Astrocyte (in vitro differentiated cells and primary cell): Measurements from ENCODE around the gene SLAMF7. TPM values are rescaled to one million over a fixed set of nuclear protein-coding genes. Genes with fewer than 3 reads are reported as not detected.

ENCODE experiments used
- DNase-seq: peaks from one replicate; pipeline ENCODE4 v3.0.0-alpha.2; 2010; ENCODE audit warnings: low read depth
- FAIRE-seq: peaks from 2 replicates; lab custom pipeline; 2011; peaks lifted over from hg19 to GRCh38; lab: Jason Lieb, UNC
- H2AFZ ChIP-seq: 2 replicates; pipeline ENCODE4 v1.6.0; 2012; ENCODE audit warnings: low read depth, low read length, inconsistent platforms
- H3K27ac ChIP-seq: 2 replicates; pipeline ENCODE4 v1.5.1; 2011; ENCODE audit warnings: low read depth, low read length, inconsistent platforms
- H3K27me3 ChIP-seq: 2 replicates; pipeline ENCODE4 v1.6.0; 2011; ENCODE audit warnings: low read length, inconsistent platforms; ENCODE audit not compliant: insufficient read depth
- H3K36me3 ChIP-seq: 2 replicates; pipeline ENCODE4 v1.5.1; 2011; ENCODE audit warnings: low read length, inconsistent platforms; ENCODE audit not compliant: insufficient read depth
- H3K4me1 ChIP-seq: 2 replicates; pipeline ENCODE4 v1.5.1; 2011; ENCODE audit warnings: low read length, inconsistent platforms; ENCODE audit not compliant: insufficient read depth
- H3K4me2 ChIP-seq: 2 replicates; pipeline ENCODE4 v1.6.0; 2012; ENCODE audit warnings: low read length, inconsistent platforms
- H3K4me3 ChIP-seq: 2 replicates; pipeline ENCODE4 v1.5.1; 2011; ENCODE audit warnings: low read depth, mild to moderate bottlenecking, low read length, inconsistent platforms; ENCODE audit not compliant: insufficient read depth
- H3K79me2 ChIP-seq: 2 replicates; pipeline ENCODE4 v1.6.0; 2012; ENCODE audit warnings: mild to moderate bottlenecking, low read length, inconsistent platforms; ENCODE audit not compliant: insufficient read depth
- H3K9ac ChIP-seq: 2 replicates; pipeline ENCODE4 v1.6.0; 2012; ENCODE audit warnings: mild to moderate bottlenecking, low read length, inconsistent platforms
- H3K9me3 ChIP-seq: 2 replicates; pipeline ENCODE4 v1.5.1; 2012; ENCODE audit warnings: low read depth, mild to moderate bottlenecking, low read length, inconsistent platforms; ENCODE audit not compliant: insufficient read depth
- H4K20me1 ChIP-seq: 2 replicates; pipeline ENCODE4 v1.6.0; 2012; ENCODE audit warnings: low read length, inconsistent platforms; ENCODE audit not compliant: insufficient read depth
- H3K27ac Mint-ChIP-seq: one replicate; pipeline ENCODE4 v1.8.0; 2021; ENCODE audit warnings: mild to moderate bottlenecking, mixed read lengths; ENCODE audit not compliant: unreplicated experiment
- H3K27me3 Mint-ChIP-seq: one replicate; pipeline ENCODE4 v1.8.0; 2021; ENCODE audit warnings: low read depth, mixed read lengths; ENCODE audit not compliant: unreplicated experiment
- H3K36me3 Mint-ChIP-seq: one replicate; pipeline ENCODE4 v1.8.0; 2021; ENCODE audit warnings: low read depth, mixed read lengths; ENCODE audit not compliant: unreplicated experiment
- H3K4me1 Mint-ChIP-seq: one replicate; pipeline ENCODE4 v1.8.0; 2021; ENCODE audit warnings: low read depth, mixed read lengths; ENCODE audit not compliant: unreplicated experiment
- H3K4me3 Mint-ChIP-seq: one replicate; pipeline ENCODE4 v1.8.0; 2021; ENCODE audit warnings: mild to moderate bottlenecking, moderate library complexity, mixed read lengths; ENCODE audit not compliant: unreplicated experiment
- H3K9me3 Mint-ChIP-seq: one replicate; pipeline ENCODE4 v1.8.0; 2021; ENCODE audit warnings: mild to moderate bottlenecking, mixed read lengths; ENCODE audit not compliant: unreplicated experiment
- EZH2 ChIP-seq: IDR thresholded peaks from 2 replicates; pipeline ENCODE4 v1.6.1; 2012; ENCODE audit warnings: mild to moderate bottlenecking, low read length, inconsistent platforms; ENCODE audit not compliant: insufficient read depth
- total RNA-seq: library from RNA; stranded (reverse); gene quantifications from 2 replicates; pipeline ENCODE4 v1.2.1, GENCODE V29; 2021
- TF ChIP-seq, protein P1 (sequence below): IDR thresholded peaks from 2 replicates; pipeline ENCODE4 v1.5.1; 2011; ENCODE audit warnings: low read depth, mild to moderate bottlenecking, inconsistent platforms, low read length, moderate library complexity; ENCODE audit not compliant: insufficient read depth

SLAMF7 gene
- total RNA-seq, 1 donor from 2014 or later = 0.32 TPM

DNA sequence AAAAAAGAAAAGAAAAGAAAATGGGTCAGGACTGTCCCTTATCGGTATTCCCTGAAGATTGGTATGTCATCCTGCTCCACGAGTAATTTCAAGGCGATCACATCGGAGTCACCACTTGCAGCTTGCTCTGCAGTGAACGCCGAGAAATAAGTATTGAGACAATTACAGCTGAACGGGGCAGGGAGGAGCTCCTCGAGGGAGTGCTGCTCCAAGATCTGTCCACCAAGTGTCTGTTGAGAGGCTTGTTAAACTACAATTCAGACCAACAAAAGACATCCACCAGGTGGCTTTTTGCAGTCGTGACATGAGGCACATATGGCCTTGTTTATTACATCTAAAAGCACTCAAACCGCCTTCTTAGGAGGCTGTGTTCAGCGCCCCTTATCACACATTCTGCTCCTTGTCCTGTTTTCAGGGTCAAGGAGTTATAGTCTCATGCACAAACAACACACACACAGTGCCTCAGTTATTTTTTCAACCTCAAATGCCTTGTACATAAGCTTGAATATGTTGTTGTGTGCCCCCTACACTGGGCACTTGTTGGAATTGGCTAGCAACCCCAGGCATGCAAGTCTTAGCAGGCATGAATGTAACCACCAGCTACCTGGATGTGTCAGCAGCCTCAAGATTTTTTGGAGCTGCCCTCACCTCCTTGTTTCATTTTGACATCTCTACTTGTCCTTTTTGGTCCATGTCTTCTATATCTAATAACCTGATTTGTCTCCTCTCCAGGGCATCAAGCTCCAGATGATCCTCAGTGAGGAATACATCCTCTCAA, 14.4 kb upstream of the SLAMF7 start:
- no peaks in the 10 kb centered on the region for H4K20me1 ChIP-seq
- no peak overlapping the region for H3K27ac ChIP-seq
- no peak overlapping the region for H3K9ac ChIP-seq
- Mint-ChIP-seq H3K4me1 (peaks cover 10% of the 10 kb centered on the region), H3K36me3 (no peaks in the 10 kb centered on the region), H3K9me3 (no peaks in the 10 kb centered on the region), H3K4me3 (no peak overlapping the region), H3K27ac (no peak overlapping the region), H3K27me3 (peaks cover 3% of the 10 kb centered on the region)
- no peaks in the 10 kb centered on the region for H3K36me3 ChIP-seq
- no peaks in the 10 kb centered on the region for H3K4me1 ChIP-seq
- DNase-seq (no peak), FAIRE-seq (no peak)
- H3K4me3 ChIP-seq = no peak overlapping the region
- H3K9me3 ChIP-seq = no peaks in the 10 kb centered on the region
- TF ChIP-seq EZH2 = no peak
- TF ChIP-seq, protein P1, sequence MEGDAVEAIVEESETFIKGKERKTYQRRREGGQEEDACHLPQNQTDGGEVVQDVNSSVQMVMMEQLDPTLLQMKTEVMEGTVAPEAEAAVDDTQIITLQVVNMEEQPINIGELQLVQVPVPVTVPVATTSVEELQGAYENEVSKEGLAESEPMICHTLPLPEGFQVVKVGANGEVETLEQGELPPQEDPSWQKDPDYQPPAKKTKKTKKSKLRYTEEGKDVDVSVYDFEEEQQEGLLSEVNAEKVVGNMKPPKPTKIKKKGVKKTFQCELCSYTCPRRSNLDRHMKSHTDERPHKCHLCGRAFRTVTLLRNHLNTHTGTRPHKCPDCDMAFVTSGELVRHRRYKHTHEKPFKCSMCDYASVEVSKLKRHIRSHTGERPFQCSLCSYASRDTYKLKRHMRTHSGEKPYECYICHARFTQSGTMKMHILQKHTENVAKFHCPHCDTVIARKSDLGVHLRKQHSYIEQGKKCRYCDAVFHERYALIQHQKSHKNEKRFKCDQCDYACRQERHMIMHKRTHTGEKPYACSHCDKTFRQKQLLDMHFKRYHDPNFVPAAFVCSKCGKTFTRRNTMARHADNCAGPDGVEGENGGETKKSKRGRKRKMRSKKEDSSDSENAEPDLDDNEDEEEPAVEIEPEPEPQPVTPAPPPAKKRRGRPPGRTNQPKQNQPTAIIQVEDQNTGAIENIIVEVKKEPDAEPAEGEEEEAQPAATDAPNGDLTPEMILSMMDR = no peak
- H2AFZ ChIP-seq = no peak overlapping the region
- H3K27me3 ChIP-seq = peaks cover 3% of the 10 kb centered on the region
- no peak overlapping the region for H3K4me2 ChIP-seq
- H3K79me2 ChIP-seq = no peaks in the 10 kb centered on the region

DNA sequence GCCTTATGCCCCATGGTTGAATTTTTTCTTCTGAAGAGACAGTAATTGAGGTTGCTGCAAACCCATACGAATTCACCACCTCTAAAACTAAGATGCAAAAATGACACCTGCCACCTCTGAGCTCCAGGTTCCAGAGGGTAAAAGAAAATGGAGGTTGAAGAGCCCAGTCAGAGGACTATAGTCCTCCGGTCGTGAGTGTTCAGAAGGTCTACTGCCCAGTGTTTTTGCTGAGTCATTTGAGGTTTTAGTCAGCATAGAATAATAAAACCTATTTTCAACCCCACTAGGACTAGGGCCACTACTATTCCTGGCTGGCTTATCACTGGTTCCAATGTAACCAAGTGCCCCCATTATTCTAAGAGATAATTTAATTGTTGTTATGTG, 12.9 kb upstream of the SLAMF7 start:
- Histone ChIP-seq H3K79me2 (no peaks in the 10 kb centered on the region), H3K9me3 (no peaks in the 10 kb centered on the region), H3K9ac (no peak overlapping the region), H2AFZ (no peak overlapping the region), H3K4me2 (no peak overlapping the region), H3K27ac (no peak overlapping the region), H3K4me3 (no peak overlapping the region), H3K27me3 (peaks cover 5% of the 10 kb centered on the region), H3K36me3 (no peaks in the 10 kb centered on the region), H4K20me1 (no peaks in the 10 kb centered on the region), H3K4me1 (no peaks in the 10 kb centered on the region)
- Mint-ChIP-seq H3K36me3 (no peaks in the 10 kb centered on the region), H3K27ac (no peak overlapping the region), H3K4me1 (peaks cover 1% of the 10 kb centered on the region), H3K9me3 (no peaks in the 10 kb centered on the region), H3K4me3 (no peak overlapping the region), H3K27me3 (peaks cover 3% of the 10 kb centered on the region)
- FAIRE-seq (no peak), DNase-seq (no peak)
- TF ChIP-seq, protein P1 = no peak
- TF ChIP-seq EZH2 = no peak

DNA sequence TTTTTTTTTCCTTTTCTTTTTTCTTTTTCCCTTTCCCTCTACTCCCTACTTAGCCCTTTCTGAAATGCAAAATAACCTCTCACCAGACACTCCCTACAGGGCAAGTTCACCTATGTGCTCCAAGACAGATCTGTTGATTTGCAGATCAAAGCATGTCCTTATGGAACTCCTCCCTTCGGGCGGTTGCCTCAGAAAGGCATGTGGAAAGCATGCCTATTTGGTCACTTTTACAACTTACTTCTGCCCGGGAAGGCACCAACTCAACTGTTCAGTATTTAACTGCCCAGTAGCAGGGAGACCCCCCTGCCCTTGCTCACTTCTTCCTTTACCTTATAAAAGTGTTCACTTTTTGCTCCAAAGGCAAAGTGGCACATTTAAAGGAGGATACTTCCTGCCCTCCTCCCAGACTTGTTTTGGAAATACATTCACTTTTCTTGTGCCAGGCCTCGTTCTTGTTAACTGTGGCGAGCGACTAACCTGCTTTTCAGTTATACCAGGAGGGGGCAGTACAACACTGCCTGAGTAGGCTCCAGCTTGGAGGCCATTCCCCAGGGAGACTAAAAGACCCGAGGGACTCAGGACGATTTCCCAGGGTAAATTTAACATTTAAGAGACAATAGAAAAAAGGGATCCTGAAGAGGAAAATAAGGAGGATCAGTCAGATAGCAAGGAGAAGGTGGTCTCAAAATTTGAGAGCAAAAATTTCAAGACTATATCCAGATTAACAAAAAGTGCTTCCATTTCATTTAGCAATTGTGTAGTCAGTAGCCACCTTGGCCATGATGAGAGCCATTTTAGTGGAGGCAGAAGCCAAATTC, 12.3 kb upstream of the SLAMF7 start:
- H3K4me1 ChIP-seq = no peaks in the 10 kb centered on the region
- no peaks in the 10 kb centered on the region for H3K79me2 ChIP-seq
- Mint-ChIP-seq H3K9me3 (no peaks in the 10 kb centered on the region), H3K4me1 (peaks cover 1% of the 10 kb centered on the region), H3K27me3 (peaks cover 3% of the 10 kb centered on the region), H3K36me3 (no peaks in the 10 kb centered on the region), H3K4me3 (no peak overlapping the region), H3K27ac (no peak overlapping the region)
- DNase-seq (peak; percentile 20), FAIRE-seq (no peak)
- TF ChIP-seq, protein P1 = peak; percentile 58
- TF ChIP-seq EZH2 = no peak
- no peaks in the 10 kb centered on the region for H4K20me1 ChIP-seq
- H3K9ac ChIP-seq = no peak overlapping the region
- H3K9me3 ChIP-seq = no peaks in the 10 kb centered on the region
- no peak overlapping the region for H3K4me3 ChIP-seq
- H3K27ac ChIP-seq = no peak overlapping the region
- H3K36me3 ChIP-seq = no peaks in the 10 kb centered on the region
- peak overlapping the region; percentile 14 for H2AFZ ChIP-seq
- no peak overlapping the region for H3K4me2 ChIP-seq
- peaks cover 5% of the 10 kb centered on the region for H3K27me3 ChIP-seq
